WTC11 (cell line): ENCODE measurements around the gene COX10.

Experiments
- ARID4B ChIP-seq: sonication (generic); formaldehyde crosslinking; IDR thresholded peaks from 2 replicates; pipeline ENCODE4 v1.8.0; 2023; ENCODE audit warnings: missing genetic modification reagents, mild to moderate bottlenecking, borderline replicate concordance
- E2F5 ChIP-seq: sonication (generic); formaldehyde crosslinking; IDR thresholded peaks from 2 replicates; pipeline ENCODE4 v1.8.1; 2022; ENCODE audit warnings: mild to moderate bottlenecking, moderate library complexity, missing genetic modification reagents
- NR3C1 ChIP-seq: sonication (generic); formaldehyde crosslinking; conservative IDR thresholded peaks from 2 replicates; pipeline ENCODE4 v1.8.1; 2023; ENCODE audit warnings: low read depth, mild to moderate bottlenecking, missing genetic modification reagents
- TF ChIP-seq, protein P1 (sequence below): sonication (generic); formaldehyde crosslinking; conservative IDR thresholded peaks from 2 replicates; pipeline ENCODE4 v1.8.1; 2023; ENCODE audit warnings: mild to moderate bottlenecking, low read depth, missing genetic modification reagents, moderate library complexity
- TF ChIP-seq, protein P2 (sequence below): fragments of 200-600 bp; IDR thresholded peaks from 2 replicates; pipeline ENCODE4 v1.8.0; 2022; ENCODE audit warnings: antibody characterized with exemption
- TF ChIP-seq, protein P3 (sequence below): fragments of 250-450 bp; sonication (Bioruptor Pico); IDR thresholded peaks from 2 replicates; pipeline ENCODE4 v1.9.0; 2021; ENCODE audit warnings: moderate library complexity, mild to moderate bottlenecking, inconsistent platforms, borderline replicate concordance

DNA sequence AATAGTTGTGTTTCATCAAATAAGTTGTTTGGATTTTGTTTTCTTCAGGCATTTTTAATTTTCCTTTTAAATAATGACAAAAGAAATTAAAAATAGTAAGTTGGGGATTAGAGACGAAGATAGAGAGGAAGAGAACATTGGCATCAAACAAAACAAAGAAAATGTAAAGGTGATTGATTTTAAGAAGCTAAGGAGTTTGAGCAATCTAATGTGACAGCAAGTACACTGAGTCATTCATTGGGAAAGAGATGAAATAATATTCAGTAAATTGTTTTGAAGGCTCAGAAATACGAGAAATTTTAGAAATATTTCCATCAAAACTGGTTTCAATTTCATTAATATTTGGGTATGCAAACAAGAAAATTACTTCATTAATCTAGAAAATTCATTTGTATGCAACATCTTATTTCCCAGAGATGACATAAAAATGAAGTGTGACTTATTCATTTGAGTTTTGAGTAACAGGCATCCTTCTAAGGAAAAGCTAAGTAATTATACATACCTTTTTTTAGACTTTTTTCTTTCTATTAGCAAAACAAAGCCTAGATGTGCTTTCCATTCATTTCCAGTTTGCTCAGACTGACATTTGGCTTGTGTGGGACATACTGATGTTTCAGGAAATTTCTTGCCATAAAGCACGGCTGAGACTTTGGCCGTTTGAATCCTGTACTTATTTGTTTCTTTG lies 66.7 kb downstream of the COX10 start:
- TF ChIP-seq E2F5 (CRISPR knock-in tag) (no peak), ARID4B (no peak), NR3C1 (CRISPR knock-in tag) (no peak)
- TF ChIP-seq, protein P1, sequence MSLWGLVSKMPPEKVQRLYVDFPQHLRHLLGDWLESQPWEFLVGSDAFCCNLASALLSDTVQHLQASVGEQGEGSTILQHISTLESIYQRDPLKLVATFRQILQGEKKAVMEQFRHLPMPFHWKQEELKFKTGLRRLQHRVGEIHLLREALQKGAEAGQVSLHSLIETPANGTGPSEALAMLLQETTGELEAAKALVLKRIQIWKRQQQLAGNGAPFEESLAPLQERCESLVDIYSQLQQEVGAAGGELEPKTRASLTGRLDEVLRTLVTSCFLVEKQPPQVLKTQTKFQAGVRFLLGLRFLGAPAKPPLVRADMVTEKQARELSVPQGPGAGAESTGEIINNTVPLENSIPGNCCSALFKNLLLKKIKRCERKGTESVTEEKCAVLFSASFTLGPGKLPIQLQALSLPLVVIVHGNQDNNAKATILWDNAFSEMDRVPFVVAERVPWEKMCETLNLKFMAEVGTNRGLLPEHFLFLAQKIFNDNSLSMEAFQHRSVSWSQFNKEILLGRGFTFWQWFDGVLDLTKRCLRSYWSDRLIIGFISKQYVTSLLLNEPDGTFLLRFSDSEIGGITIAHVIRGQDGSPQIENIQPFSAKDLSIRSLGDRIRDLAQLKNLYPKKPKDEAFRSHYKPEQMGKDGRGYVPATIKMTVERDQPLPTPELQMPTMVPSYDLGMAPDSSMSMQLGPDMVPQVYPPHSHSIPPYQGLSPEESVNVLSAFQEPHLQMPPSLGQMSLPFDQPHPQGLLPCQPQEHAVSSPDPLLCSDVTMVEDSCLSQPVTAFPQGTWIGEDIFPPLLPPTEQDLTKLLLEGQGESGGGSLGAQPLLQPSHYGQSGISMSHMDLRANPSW (CRISPR knock-in tag) = no peak
- TF ChIP-seq, protein P2, sequence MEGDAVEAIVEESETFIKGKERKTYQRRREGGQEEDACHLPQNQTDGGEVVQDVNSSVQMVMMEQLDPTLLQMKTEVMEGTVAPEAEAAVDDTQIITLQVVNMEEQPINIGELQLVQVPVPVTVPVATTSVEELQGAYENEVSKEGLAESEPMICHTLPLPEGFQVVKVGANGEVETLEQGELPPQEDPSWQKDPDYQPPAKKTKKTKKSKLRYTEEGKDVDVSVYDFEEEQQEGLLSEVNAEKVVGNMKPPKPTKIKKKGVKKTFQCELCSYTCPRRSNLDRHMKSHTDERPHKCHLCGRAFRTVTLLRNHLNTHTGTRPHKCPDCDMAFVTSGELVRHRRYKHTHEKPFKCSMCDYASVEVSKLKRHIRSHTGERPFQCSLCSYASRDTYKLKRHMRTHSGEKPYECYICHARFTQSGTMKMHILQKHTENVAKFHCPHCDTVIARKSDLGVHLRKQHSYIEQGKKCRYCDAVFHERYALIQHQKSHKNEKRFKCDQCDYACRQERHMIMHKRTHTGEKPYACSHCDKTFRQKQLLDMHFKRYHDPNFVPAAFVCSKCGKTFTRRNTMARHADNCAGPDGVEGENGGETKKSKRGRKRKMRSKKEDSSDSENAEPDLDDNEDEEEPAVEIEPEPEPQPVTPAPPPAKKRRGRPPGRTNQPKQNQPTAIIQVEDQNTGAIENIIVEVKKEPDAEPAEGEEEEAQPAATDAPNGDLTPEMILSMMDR = no peak
- TF ChIP-seq, protein P3, sequence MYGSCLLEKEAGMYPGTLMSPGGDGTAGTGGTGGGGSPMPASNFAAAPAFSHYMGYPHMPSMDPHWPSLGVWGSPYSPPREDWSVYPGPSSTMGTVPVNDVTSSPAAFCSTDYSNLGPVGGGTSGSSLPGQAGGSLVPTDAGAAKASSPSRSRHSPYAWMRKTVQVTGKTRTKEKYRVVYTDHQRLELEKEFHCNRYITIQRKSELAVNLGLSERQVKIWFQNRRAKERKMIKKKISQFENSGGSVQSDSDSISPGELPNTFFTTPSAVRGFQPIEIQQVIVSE (CRISPR knock-in tag) = no peak
